Psoas muscle (tissue), 8 donors: ENCODE data around the gene TASOR2. TPM values are rescaled to one million over a fixed set of nuclear protein-coding genes. Genes with fewer than 3 reads are reported as not detected.

Source experiments
- ATAC-seq, 4 donors: fragments of 200-7000 bp; cut with Tn5 transposase; one replicate each; pipeline ENCODE4 v1.9.1; 2020; ENCODE audit warnings: moderate library complexity in 3 of 4, mild to moderate bottlenecking in 2 of 4
- DNase-seq, 2 donors: peaks; one replicate each; pipeline ENCODE4 v3.0.0-alpha.2; 2020
- H3K27ac ChIP-seq: fragments of 200-600 bp; one replicate; pipeline ENCODE4 v1.8.0; 2022
- H3K27me3 ChIP-seq, 3 donors: fragments of 200-600 bp in 1 of 3; one replicate each; pipeline versions ENCODE4 v1.6.1 to v1.8.0; 2013 to 2022; ENCODE audit warnings: low read length in 2 of 3, mild to moderate bottlenecking in 2 of 3, moderate library complexity in 1 of 3; ENCODE audit not compliant: insufficient read depth in 3 of 3
- H3K36me3 ChIP-seq, 2 donors: fragments of 200-600 bp in 1 of 2; one replicate each; pipeline versions ENCODE4 v1.6.1 to v1.8.0; 2013 to 2022; ENCODE audit warnings: low read depth in 1 of 2, mild to moderate bottlenecking in 1 of 2, moderate library complexity in 1 of 2; ENCODE audit not compliant: insufficient read depth in 1 of 2
- H3K4me1 ChIP-seq: fragments of 200-600 bp; one replicate; pipeline ENCODE4 v1.8.0; 2022
- H3K4me3 ChIP-seq: fragments of 200-600 bp; one replicate; pipeline ENCODE4 v1.8.0; 2022; ENCODE audit warnings: mild to moderate bottlenecking
- H3K9me3 ChIP-seq: fragments of 200-600 bp; one replicate; pipeline ENCODE4 v1.8.0; 2022
- WGBS, 3 donors: extraction: QIAGEN DNeasy Blood & Tissue Kit; methylation state at CpG; one replicate each; pipeline versions ENCODE4 v1.1.6 to v1.1.7; 2013; 5-methylcytosine and 5-hydroxymethylcytosine counted together
- intact Hi-C, 2 donors: fragments of 100-400 bp; cut with DNase I; formaldehyde crosslinking; loops; one replicate each; pipeline versions ENCODE4 v1.11.0 to v1.14.2; 2022
- polyA plus RNA-seq, 3 donors: library from polyadenylated mRNA; stranded (reverse); fragments of 200-250 nt; gene quantifications; one replicate each; pipeline ENCODE4 v1.2.3, GENCODE V29; 2013
- total RNA-seq, 4 donors: library from RNA; stranded (reverse); fragmentation: NEBNext Ultra II Directional in 2 of 4; extraction: Animal tissue kit (Norgen Biotek cat#: 25700) in 2 of 4; gene quantifications; one replicate each; pipeline versions ENCODE4 v1.2.1 to v1.2.4, GENCODE V29; 2021 to 2023
- TF ChIP-seq, protein P1 (sequence below): fragments of 200-600 bp; IDR thresholded peaks from one replicate; pipeline ENCODE4 v1.8.0; 2022; ENCODE audit warnings: antibody characterized with exemption
- donor health status: healthy with polysubstance abuse.
- donor health status: DM: no; HTN: no; CAD: no; lungs with moderate emphysema.
- donor health status: Bipolar disorder and iron deficiency.
- donor health status: healthy.
- donor health status: DM: yes; HTN: yes; CAD: no.
- donor health status: DM: no; HTN: no; CAD: no.
- donor health status: DM: no; HTN: no; CAD: no.
- donor health status: DM: yes; HTN: yes; CAD: no.

TASOR2 gene
- total and polyA plus RNA-seq, 7 donors = 8.2 to 45.6 (median 31.5) TPM

DNA sequence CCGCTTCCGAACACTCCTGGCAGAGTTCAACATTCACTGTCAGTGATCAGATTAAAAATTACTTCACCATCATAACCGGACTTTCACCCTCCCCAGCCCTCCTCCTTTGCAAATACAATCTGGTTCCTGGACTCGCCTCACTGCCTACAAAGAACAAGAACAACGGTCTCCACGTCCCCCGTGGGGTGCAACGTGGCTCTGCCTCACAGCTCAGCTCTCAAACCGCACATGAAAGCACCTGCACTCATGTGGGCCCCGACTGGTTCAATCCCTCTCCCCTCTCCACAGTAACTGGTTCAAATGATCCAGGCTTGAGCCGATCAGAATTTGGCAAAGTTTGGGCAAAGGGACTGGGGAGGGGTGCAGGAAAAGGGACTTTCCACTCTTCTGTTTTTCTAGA lies 39.3 kb upstream of the TASOR2 start:
- Histone ChIP-seq H3K4me3 (no peak overlapping the region), H3K36me3 (peaks cover 3 to 75% of the 10 kb centered on the region in 2 donors), H3K4me1 (no peaks in the 10 kb centered on the region), H3K27ac (peak overlapping the region; percentile 60), H3K27me3 (no peaks in the 10 kb centered on the region), H3K9me3 (no peaks in the 10 kb centered on the region)
- ATAC-seq (peak in 3 of 4 donors; percentile 36 to 69 (median 47)), DNase-seq (peak in 1 of 2 donors; percentile 65)
- 47 to 58% (median 50%) methylated on average over 11 of the region's 11 CpGs for WGBS, 3 donors
- intact Hi-C loops = no loop called here
- TF ChIP-seq, protein P1, sequence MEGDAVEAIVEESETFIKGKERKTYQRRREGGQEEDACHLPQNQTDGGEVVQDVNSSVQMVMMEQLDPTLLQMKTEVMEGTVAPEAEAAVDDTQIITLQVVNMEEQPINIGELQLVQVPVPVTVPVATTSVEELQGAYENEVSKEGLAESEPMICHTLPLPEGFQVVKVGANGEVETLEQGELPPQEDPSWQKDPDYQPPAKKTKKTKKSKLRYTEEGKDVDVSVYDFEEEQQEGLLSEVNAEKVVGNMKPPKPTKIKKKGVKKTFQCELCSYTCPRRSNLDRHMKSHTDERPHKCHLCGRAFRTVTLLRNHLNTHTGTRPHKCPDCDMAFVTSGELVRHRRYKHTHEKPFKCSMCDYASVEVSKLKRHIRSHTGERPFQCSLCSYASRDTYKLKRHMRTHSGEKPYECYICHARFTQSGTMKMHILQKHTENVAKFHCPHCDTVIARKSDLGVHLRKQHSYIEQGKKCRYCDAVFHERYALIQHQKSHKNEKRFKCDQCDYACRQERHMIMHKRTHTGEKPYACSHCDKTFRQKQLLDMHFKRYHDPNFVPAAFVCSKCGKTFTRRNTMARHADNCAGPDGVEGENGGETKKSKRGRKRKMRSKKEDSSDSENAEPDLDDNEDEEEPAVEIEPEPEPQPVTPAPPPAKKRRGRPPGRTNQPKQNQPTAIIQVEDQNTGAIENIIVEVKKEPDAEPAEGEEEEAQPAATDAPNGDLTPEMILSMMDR = no peak

DNA sequence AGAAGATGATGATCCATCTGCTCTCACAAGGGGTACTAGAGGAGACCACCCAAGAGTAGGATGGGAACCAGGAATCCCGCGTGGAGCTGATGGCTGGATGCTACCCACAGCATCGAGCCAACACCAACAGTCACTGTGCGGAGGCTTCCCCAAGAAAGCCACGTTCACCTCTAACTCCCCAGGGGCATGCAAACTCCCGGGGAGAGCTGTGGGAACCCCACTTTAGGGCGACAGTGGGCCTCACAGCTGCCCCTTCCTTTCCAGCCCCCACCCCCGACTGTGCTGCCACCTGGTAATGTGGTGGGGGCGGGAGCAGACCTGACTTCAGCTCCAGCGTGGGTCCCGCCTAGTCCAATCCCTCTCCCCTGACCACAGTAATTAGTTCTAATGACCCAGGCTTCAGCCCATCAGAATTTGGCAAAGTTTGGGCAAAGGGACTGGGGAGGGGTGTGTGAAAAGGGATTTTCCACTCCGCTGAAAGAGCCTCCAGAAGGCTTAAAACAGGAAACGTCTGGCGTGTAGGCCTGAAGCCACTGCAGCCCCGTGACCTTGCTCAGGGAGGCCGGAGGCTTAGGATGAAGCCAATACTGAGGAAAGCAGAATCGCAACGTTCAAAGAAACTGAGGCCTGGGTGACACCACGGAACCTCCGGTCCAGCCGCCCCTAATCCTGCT lies 38.6 kb upstream of the TASOR2 start:
- H3K36me3 ChIP-seq = peaks cover 0 to 75% of the 10 kb centered on the region in 2 donors
- no peaks in the 10 kb centered on the region for H3K9me3 ChIP-seq
- no peaks in the 10 kb centered on the region for H3K27me3 ChIP-seq
- DNase-seq (no peak), ATAC-seq (peak in 2 of 4 donors; percentile 26 to 41)
- no peak overlapping the region for H3K4me3 ChIP-seq
- 59 to 65% (median 60%) methylated on average over 21 of the region's 21 CpGs for WGBS, 3 donors
- H3K4me1 ChIP-seq = no peaks in the 10 kb centered on the region
- intact Hi-C loops = no loop called here
- TF ChIP-seq, protein P1 = no peak
- H3K27ac ChIP-seq = peak overlapping the region; percentile 60

DNA sequence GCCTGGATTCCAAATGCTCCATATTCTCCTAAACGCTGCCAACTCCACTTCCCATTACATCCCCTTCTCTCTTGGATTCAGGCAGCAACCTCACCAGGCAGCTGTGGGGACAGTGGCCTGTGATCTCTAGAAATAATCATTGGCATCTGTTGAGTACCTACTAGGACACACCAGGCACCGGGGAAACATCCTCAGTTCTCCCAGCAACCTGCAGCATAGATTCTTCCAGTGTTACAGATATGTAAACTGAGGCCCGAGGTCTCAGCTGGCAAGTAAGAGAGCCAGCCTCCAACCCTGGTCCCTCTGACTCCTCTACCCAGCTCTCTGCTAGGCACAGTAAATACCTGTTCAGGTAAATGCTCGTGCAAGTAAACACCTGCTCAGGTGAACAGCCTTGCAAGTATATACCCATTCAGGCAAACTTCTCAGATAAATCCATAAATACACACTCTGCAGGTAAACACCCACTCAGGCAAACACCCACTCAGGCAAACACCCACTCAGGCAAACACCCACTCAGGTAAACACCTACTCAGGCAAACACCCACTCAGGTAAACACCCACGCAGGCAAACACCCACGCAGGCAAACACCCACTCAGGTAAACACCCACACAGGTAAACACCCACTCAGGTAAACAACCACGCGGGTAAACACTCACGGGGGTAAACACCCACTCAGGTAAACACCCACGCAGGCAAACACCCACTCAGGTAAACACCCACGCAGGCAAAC lies 37.0 kb upstream of the TASOR2 start:
- H3K4me3 ChIP-seq = no peak overlapping the region
- H3K4me1 ChIP-seq = no peaks in the 10 kb centered on the region
- WGBS, 3 donors = 85 to 92% (median 91%) methylated on average over 11 of the region's 11 CpGs
- ATAC-seq (no peak), DNase-seq (no peak)
- H3K27ac ChIP-seq = no peak overlapping the region
- no peaks in the 10 kb centered on the region for H3K27me3 ChIP-seq
- intact Hi-C loops = no loop called here
- TF ChIP-seq, protein P1 = no peak
- H3K9me3 ChIP-seq = no peaks in the 10 kb centered on the region
- peaks cover 0 to 59% of the 10 kb centered on the region in 2 donors for H3K36me3 ChIP-seq

DNA sequence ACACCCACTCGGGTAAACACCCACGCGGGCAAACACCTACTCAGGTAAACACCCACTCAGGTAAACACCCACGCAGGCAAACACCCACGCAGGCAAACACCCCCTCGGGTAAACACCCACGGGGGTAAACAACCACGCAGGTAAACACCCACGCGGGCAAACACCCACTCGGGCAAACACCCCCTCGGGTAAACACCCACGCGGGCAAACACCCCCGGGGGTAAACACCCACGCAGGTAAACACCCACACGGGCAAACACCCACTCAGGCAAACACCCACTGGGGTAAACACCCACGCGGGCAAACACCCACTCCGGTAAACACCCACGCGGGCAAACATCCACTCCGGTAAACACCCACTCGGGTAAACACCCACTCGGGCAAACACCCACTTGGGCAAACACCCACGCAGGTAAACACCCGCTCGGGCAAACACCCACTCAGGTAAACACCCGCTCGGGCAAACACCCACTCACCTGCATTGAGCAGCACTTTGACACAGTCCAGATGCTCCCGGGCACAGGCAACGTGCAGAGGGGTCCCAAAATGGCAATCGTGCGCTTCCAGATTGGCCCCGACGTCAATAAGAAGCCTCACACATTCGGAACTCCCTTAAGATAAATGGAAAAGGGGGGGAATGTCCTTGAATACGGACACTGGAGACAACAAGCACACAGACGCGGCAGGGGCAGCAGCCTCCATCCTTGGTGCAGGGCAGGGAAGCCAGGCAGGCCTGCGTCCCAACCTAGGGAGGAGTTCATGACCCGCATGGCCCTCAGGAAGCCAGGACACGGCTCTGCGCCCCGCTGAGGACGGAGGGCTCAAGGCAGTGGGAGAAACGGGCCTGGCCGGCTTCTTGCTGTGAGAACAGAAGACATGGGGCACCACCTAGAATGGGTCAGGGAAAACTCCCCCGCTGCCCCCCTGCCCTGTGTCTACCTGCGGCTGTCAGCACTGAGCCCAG lies 35.9 kb upstream of the TASOR2 start:
- Histone ChIP-seq H3K36me3 (peaks cover 0 to 48% of the 10 kb centered on the region in 2 donors), H3K4me1 (no peaks in the 10 kb centered on the region), H3K27ac (no peak overlapping the region), H3K27me3 (no peaks in the 10 kb centered on the region), H3K4me3 (no peak overlapping the region), H3K9me3 (no peaks in the 10 kb centered on the region)
- intact Hi-C loops = no loop called here
- TF ChIP-seq, protein P1 = no peak
- ATAC-seq (no peak), DNase-seq (no peak)
- WGBS, 3 donors = 91 to 96% (median 92%) methylated on average over 48 to 50 of the region's 50 CpGs
